Lung (tissue), 12 donors: ENCODE data around the gene PPIP5K2. TPM values are rescaled to one million over a fixed set of nuclear protein-coding genes. Genes with fewer than 3 reads are reported as not detected.

Experiments used
- ATAC-seq: fragments of 200-7000 bp; cut with Tn5 transposase; one replicate; pipeline ENCODE4 v1.9.1; 2020; ENCODE audit warnings: moderate number of reproducible peaks; ENCODE audit not compliant: insufficient read depth, low FRiP score
- DNase-seq, 3 donors: peaks; one replicate each; pipeline ENCODE4 v3.0.0-alpha.2; 2013 to 2017
- H3K27ac ChIP-seq, 2 donors: one replicate each; pipeline ENCODE4 v1.5.1; 2013; ENCODE audit warnings: mild to moderate bottlenecking in 2 of 2, moderate library complexity in 2 of 2, control low read depth in 1 of 2, inconsistent platforms in 1 of 2, low read depth in 1 of 2, low read length in 1 of 2
- H3K27me3 ChIP-seq, 3 donors: one replicate each; pipeline ENCODE4 v1.5.1; 2013; ENCODE audit warnings: low read length in 2 of 3; ENCODE audit not compliant: control insufficient read depth in 3 of 3, insufficient read depth in 3 of 3
- H3K36me3 ChIP-seq, 4 donors: one replicate each; pipeline ENCODE4 v1.5.1; 2013; ENCODE audit warnings: low read length in 4 of 4, mild to moderate bottlenecking in 1 of 4, moderate library complexity in 1 of 4; ENCODE audit not compliant: control insufficient read depth in 4 of 4, insufficient read depth in 4 of 4
- H3K4me1 ChIP-seq, 5 donors: one replicate each; pipeline ENCODE4 v1.5.1; 2013; ENCODE audit warnings: low read length in 5 of 5, mild to moderate bottlenecking in 2 of 5, moderate library complexity in 1 of 5; ENCODE audit not compliant: control insufficient read depth in 5 of 5, insufficient read depth in 5 of 5
- H3K4me3 ChIP-seq: one replicate; pipeline ENCODE4 v1.5.1; 2013; ENCODE audit warnings: mild to moderate bottlenecking, control low read depth, moderate library complexity
- H3K9ac ChIP-seq, 2 donors: one replicate each; pipeline ENCODE4 v1.5.1; 2013; ENCODE audit warnings: low read length in 2 of 2, control low read depth in 1 of 2; ENCODE audit not compliant: insufficient read depth in 1 of 2
- H3K9me3 ChIP-seq, 4 donors: one replicate each; pipeline ENCODE4 v1.5.1; 2013; ENCODE audit warnings: low read length in 3 of 4, mild to moderate bottlenecking in 1 of 4, moderate library complexity in 1 of 4; ENCODE audit not compliant: control insufficient read depth in 4 of 4, insufficient read depth in 3 of 4
- WGBS, 2 donors: extraction: QIAGEN DNeasy Blood & Tissue Kit; methylation state at CpG; one replicate each; pipeline ENCODE4 v1.1.7; 2013; 5-methylcytosine and 5-hydroxymethylcytosine counted together
- polyA plus RNA-seq, 2 donors: library from polyadenylated mRNA; stranded (reverse); fragments of 200-250 nt; gene quantifications; one replicate each; pipeline ENCODE4 v1.2.1, GENCODE V29; 2013
- total RNA-seq, 2 donors: library from RNA; depleted of rRNA in 1 of 2; stranded (reverse); fragments of >200 nt in 1 of 2; gene quantifications; one replicate each; pipeline ENCODE4 v1.2.1, GENCODE V29; 2014 to 2021
- TF ChIP-seq, protein P1 (sequence below): IDR thresholded peaks from 2 replicates; pipeline ENCODE4 v1.5.1; 2012; ENCODE audit warnings: mild to moderate bottlenecking; ENCODE audit errors: control extremely low read depth, extremely low read depth
- donor health status: control.
- donor health status: control.
- donor health status: Bipolar disorder and iron deficiency.
- donor health status: healthy.
- donor health status: DM: yes; HTN: yes; CAD: no.

The PPIP5K2 gene
- total and polyA plus RNA-seq, 4 donors = 15.4 to 109 (median 33.5) TPM

DNA sequence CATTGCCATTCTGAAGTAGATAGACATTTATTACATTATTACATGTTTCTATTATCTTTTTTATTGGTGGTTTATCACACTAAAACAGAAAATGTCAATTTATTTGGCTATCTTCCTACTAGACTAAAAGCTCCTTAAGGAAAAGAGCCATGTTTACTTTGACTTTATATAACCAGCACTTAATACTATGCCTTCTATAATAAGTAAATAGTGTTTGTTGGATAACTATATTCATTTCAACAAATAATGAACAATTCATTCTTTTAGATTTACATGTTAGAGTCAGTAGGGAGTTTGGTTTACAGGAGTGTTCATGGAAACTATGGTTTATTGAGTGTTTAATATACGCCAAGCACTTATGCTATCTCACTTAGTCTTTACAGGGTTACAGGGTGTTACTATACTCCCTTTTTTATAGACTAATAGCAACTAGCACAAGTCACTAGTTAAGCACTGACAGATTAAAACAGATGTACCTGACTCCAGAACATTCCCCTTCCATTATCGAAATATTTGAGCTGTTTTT lies 7.3 kb downstream of the PPIP5K2 start:
- WGBS, 2 donors = 95 to 96% methylated on average over 2 of the region's 2 CpGs
- H3K9ac ChIP-seq = no peak overlapping the region
- no peak for ATAC-seq

GRCh38 chr5:103128202-103128601 lies 8.1 kb downstream of the PPIP5K2 start:
- no peak overlapping the region for H3K27ac ChIP-seq
- TF ChIP-seq, protein P1, sequence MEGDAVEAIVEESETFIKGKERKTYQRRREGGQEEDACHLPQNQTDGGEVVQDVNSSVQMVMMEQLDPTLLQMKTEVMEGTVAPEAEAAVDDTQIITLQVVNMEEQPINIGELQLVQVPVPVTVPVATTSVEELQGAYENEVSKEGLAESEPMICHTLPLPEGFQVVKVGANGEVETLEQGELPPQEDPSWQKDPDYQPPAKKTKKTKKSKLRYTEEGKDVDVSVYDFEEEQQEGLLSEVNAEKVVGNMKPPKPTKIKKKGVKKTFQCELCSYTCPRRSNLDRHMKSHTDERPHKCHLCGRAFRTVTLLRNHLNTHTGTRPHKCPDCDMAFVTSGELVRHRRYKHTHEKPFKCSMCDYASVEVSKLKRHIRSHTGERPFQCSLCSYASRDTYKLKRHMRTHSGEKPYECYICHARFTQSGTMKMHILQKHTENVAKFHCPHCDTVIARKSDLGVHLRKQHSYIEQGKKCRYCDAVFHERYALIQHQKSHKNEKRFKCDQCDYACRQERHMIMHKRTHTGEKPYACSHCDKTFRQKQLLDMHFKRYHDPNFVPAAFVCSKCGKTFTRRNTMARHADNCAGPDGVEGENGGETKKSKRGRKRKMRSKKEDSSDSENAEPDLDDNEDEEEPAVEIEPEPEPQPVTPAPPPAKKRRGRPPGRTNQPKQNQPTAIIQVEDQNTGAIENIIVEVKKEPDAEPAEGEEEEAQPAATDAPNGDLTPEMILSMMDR = no peak
- peaks cover 0 to 3% (median 0%) of the 10 kb centered on the region in 4 donors for H3K36me3 ChIP-seq
- H3K4me1 ChIP-seq = peaks cover 0 to 4% (median 0%) of the 10 kb centered on the region in 5 donors
- no peak overlapping the region for H3K4me3 ChIP-seq
- H3K27me3 ChIP-seq = no peaks in the 10 kb centered on the region
- H3K9me3 ChIP-seq = no peaks in the 10 kb centered on the region
- no peak for ATAC-seq
- no peak for DNase-seq
- H3K9ac ChIP-seq = no peak overlapping the region

More for the DNA sequence above, 7.3 kb downstream of the PPIP5K2 start:
- Histone ChIP-seq H3K27me3 (no peaks in the 10 kb centered on the region), H3K9me3 (no peaks in the 10 kb centered on the region), H3K4me3 (no peak overlapping the region), H3K27ac (no peak overlapping the region), H3K4me1 (peaks cover 0 to 10% (median 0%) of the 10 kb centered on the region in 5 donors), H3K36me3 (peaks cover 0 to 8% (median 0%) of the 10 kb centered on the region in 4 donors)
- no peak for DNase-seq
- TF ChIP-seq, protein P1 = no peak

DNA sequence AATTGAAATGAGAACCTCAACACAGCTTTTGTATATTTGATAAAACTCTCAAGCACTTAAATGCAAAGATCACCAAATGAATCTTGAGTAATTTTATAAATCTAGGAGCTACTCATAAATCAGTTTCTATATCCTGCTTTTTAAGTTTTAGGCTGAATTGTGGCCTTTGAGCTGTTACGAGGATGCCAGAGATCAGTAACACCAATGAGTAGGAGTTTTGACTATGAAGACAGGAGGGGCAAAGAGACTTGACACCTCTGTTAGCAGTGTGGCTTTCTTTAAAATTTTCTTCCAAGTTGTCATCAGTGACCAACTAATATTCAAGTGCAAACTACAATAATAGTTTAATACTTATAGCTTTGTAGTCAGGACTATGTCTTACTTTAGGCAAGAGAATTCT lies 12.6 kb downstream of the PPIP5K2 start:
- WGBS, 2 donors = 84 to 91% methylated on average over 1 of the region's 1 CpG
- H3K9me3 ChIP-seq = no peaks in the 10 kb centered on the region
- no peak overlapping the region for H3K4me3 ChIP-seq
- no peak overlapping the region for H3K27ac ChIP-seq
- DNase-seq (no peak), ATAC-seq (no peak)
- no peak overlapping the region for H3K9ac ChIP-seq
- H3K36me3 ChIP-seq = peaks cover 0 to 13% (median 7%) of the 10 kb centered on the region in 4 donors
- H3K4me1 ChIP-seq = peaks cover 0 to 3% (median 0%) of the 10 kb centered on the region in 5 donors
- TF ChIP-seq, protein P1 = no peak
- no peaks in the 10 kb centered on the region for H3K27me3 ChIP-seq

- DNase-seq = no peak
- TF ChIP-seq, protein P1 = no peak
- WGBS, 2 donors = 53 to 84% methylated on average over 2 of the region's 2 CpGs
- peaks cover 0 to 13% (median 7%) of the 10 kb centered on the region in 4 donors for H3K36me3 ChIP-seq
- H3K27ac ChIP-seq = no peak overlapping the region
- no peaks in the 10 kb centered on the region for H3K27me3 ChIP-seq
- no peak overlapping the region for H3K9ac ChIP-seq
- ATAC-seq = no peak
- peaks cover 0 to 3% (median 0%) of the 10 kb centered on the region in 5 donors for H3K4me1 ChIP-seq
- H3K4me3 ChIP-seq = no peak overlapping the region
- no peaks in the 10 kb centered on the region for H3K9me3 ChIP-seq
These were observed 13.1 kb downstream of the PPIP5K2 start for GRCh38 chr5:103133231-103133630.
